Islet precursor cell (in vitro differentiated cells): Measurements from ENCODE around the gene TMEM8B.
A peak's percentile ranks its signal among the peaks of the same experiment; 100 is the strongest.

Experiments used
- DNase-seq: peaks from one replicate; pipeline ENCODE4 v3.0.0-alpha.2; 2018

TMEM8B gene

GRCh38 chr9:35842020-35842745, 13.2 kb downstream of the TMEM8B start:
- DNase-seq = no peak

GRCh38 chr9:35842795-35843194, 13.8 kb downstream of the TMEM8B start:
- DNase-seq = no peak

GRCh38 chr9:35844628-35845270, 15.7 kb downstream of the TMEM8B start:
- DNase-seq = no peak

GRCh38 chr9:35845824-35846771, 17.1 kb downstream of the TMEM8B start:
- peak; percentile 69 for DNase-seq

- DNase-seq = no peak
Observed at GRCh38 chr9:35847792-35848572, 19.0 kb downstream of the TMEM8B start.

- peak; percentile 26 for DNase-seq
Observed at GRCh38 chr9:35852267-35852815, 23.3 kb downstream of the TMEM8B start.

GRCh38 chr9:35852876-35853865, 24.1 kb downstream of the TMEM8B start:
- DNase-seq = peak; percentile 40

GRCh38 chr9:35854091-35854762, 25.2 kb downstream of the TMEM8B start:
- DNase-seq = peak; percentile 38

GRCh38 chr9:35856206-35856605, 27.2 kb downstream of the TMEM8B start:
- peak; percentile 13 for DNase-seq

- DNase-seq = peak; percentile 39
Observed at GRCh38 chr9:35856882-35857281, 27.9 kb downstream of the TMEM8B start.

GRCh38 chr9:35858458-35858857, 29.4 kb downstream of the TMEM8B start:
- DNase-seq = no peak

- DNase-seq = no peak
Observed at GRCh38 chr9:35859310-35859989, 30.4 kb downstream of the TMEM8B start.

GRCh38 chr9:35859990-35860339, 30.9 kb downstream of the TMEM8B start:
- DNase-seq = no peak

GRCh38 chr9:35861161-35861897, 32.3 kb downstream of the TMEM8B start:
- DNase-seq = no peak

- DNase-seq = no peak
Observed at GRCh38 chr9:35862328-35862727, 33.3 kb downstream of the TMEM8B start.

- DNase-seq = no peak
Observed at GRCh38 chr9:35863583-35863982, 34.6 kb downstream of the TMEM8B start.

- no peak for DNase-seq
Observed at GRCh38 chr9:35864695-35865255, 35.7 kb downstream of the TMEM8B start.

GRCh38 chr9:35867538-35867937, 38.5 kb downstream of the TMEM8B start:
- no peak for DNase-seq

- no peak for DNase-seq
Observed at GRCh38 chr9:35868933-35869332, 39.9 kb downstream of the TMEM8B start.
